Kidney tubule cell (primary cell): ENCODE measurements around the gene MAGOH.

ENCODE experiments used
- DNase-seq: peaks from one replicate; pipeline ENCODE4 v3.0.0-alpha.2; 2018; ENCODE audit warnings: low spot score

The MAGOH gene

GRCh38 chr1:53270873-53271272, 32.6 kb upstream of the MAGOH start:
- DNase-seq = no peak

GRCh38 chr1:53270107-53270506, 31.8 kb upstream of the MAGOH start:
- DNase-seq = no peak

GRCh38 chr1:53267761-53268160, 29.4 kb upstream of the MAGOH start:
- no peak for DNase-seq

GRCh38 chr1:53266038-53266437, 27.7 kb upstream of the MAGOH start:
- peak; percentile 16 for DNase-seq

- DNase-seq = no peak
Measured at GRCh38 chr1:53265581-53265980, 27.3 kb upstream of the MAGOH start.

GRCh38 chr1:53264048-53264447, 25.7 kb upstream of the MAGOH start:
- DNase-seq = no peak

- no peak for DNase-seq
Measured at GRCh38 chr1:53262000-53262399, 23.7 kb upstream of the MAGOH start.

GRCh38 chr1:53260631-53261247, 22.4 kb upstream of the MAGOH start:
- DNase-seq = no peak

- no peak for DNase-seq
Measured at GRCh38 chr1:53259932-53260331, 21.6 kb upstream of the MAGOH start.

GRCh38 chr1:53258216-53258615, 19.9 kb upstream of the MAGOH start:
- peak; percentile 28 for DNase-seq

- DNase-seq = no peak
Measured at GRCh38 chr1:53257454-53258081, 19.2 kb upstream of the MAGOH start.

- no peak for DNase-seq
Measured at GRCh38 chr1:53256511-53257453, 18.5 kb upstream of the MAGOH start.

- no peak for DNase-seq
Measured at GRCh38 chr1:53255031-53255430, 16.7 kb upstream of the MAGOH start.

- no peak for DNase-seq
Measured at GRCh38 chr1:53254011-53254640, 15.8 kb upstream of the MAGOH start.

- DNase-seq = no peak
Measured at GRCh38 chr1:53250325-53250724, 12.0 kb upstream of the MAGOH start.

GRCh38 chr1:53249706-53250105, 11.4 kb upstream of the MAGOH start:
- DNase-seq = no peak

GRCh38 chr1:53246261-53247134, 8.2 kb upstream of the MAGOH start:
- DNase-seq = peak; percentile 89

GRCh38 chr1:53244141-53244540, 5.8 kb upstream of the MAGOH start:
- DNase-seq = no peak

GRCh38 chr1:53242381-53242780, 4.1 kb upstream of the MAGOH start:
- DNase-seq = no peak

GRCh38 chr1:53241828-53242227, 3.5 kb upstream of the MAGOH start:
- no peak for DNase-seq

GRCh38 chr1:53237638-53238037, 680 bp downstream of the MAGOH start:
- no peak for DNase-seq

- DNase-seq = no peak
Measured at GRCh38 chr1:53220962-53221286, 17.4 kb downstream of the MAGOH start.
